ENCODE results near the gene OSBPL9.

GRCh38 chr1:51654000-51654399 lies 37.1 kb downstream of the OSBPL9 start:
- TF ChIP-seq CTCF (conservative IDR thresholded peaks at IDR 0.05; ENCODE audit: low read depth, low read length): no peak
- TF ChIP-seq EZH2 (IDR thresholded peaks at IDR 0.05; ENCODE audit: borderline replicate concordance, low read depth, low read length, poor library complexity, severe bottlenecking): no peak

All from A673 (cell line).